Measurements from ENCODE around the gene FGG. TPM values are rescaled to one million over a fixed set of nuclear protein-coding genes. Genes with fewer than 3 reads are reported as not detected.

FGG gene
- total and polyA plus RNA-seq, 2 donors (not counting 1 experiment from before 2014, with no cell fraction given), result not detected

DNA sequence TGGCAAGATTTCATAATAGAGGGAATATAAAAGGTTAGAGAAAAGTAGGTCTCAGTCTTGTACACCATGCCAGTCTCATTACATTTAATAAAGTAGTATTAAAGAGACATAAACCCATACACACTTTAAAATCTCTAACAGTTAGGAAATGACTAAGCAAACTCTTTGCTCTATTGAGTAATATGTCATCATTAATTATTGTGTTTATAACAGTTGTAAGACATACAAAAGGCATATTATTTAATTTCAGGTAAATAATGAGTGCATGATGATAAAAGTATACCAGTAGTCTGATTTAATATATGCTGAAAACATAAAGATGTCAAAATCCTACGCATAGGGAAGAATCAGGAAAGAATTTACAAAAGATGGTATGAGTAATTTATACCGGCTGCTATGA, 31.0 kb upstream of the FGG start:
- peak in 1 of 2 donors; percentile 6 for DNase-seq (ENCODE audit: low read depth in 2 of 2)

GRCh38 chr4:154642373-154643009, 30.0 kb upstream of the FGG start:
- Histone ChIP-seq H3K36me3 (ENCODE audit: control insufficient read depth, insufficient read depth, low read length) (no peaks in the 10 kb centered on the region), H3K4me1 (ENCODE audit: control insufficient read depth, extremely low read depth, insufficient read depth, low read length) (no peaks in the 10 kb centered on the region), H3K27me3 (ENCODE audit: control insufficient read depth, insufficient read depth, low read length) (no peaks in the 10 kb centered on the region), H3K4me2 (ENCODE audit: extremely low read depth, insufficient read depth, low read length) (no peak overlapping the region), H3K9ac (ENCODE audit: insufficient read depth, low read length) (no peak overlapping the region), H3K79me2 (ENCODE audit: control insufficient read depth, insufficient read depth, low read length) (no peaks in the 10 kb centered on the region), H3K4me3 (replicated peaks in 1 of 4; ENCODE audit: control extremely low read depth in 1 of 4, insufficient read depth in 1 of 4, low read depth in 3 of 4, low read length in 4 of 4) (no peak overlapping the region), H3K27ac (ENCODE audit: insufficient read depth, low read length) (no peak overlapping the region), H4K20me1 (ENCODE audit: control insufficient read depth, extremely low read depth, insufficient read depth, low read length) (no peaks in the 10 kb centered on the region), H2AFZ (ENCODE audit: low read length) (no peak overlapping the region), H3K9me3 (ENCODE audit: control insufficient read depth, insufficient read depth, low read depth, low read length) (no peaks in the 10 kb centered on the region)
- TF ChIP-seq EZH2 (IDR thresholded peaks at IDR 0.05; ENCODE audit: low read length, missing control alignments), result no peak
- TF ChIP-seq, protein P1, sequence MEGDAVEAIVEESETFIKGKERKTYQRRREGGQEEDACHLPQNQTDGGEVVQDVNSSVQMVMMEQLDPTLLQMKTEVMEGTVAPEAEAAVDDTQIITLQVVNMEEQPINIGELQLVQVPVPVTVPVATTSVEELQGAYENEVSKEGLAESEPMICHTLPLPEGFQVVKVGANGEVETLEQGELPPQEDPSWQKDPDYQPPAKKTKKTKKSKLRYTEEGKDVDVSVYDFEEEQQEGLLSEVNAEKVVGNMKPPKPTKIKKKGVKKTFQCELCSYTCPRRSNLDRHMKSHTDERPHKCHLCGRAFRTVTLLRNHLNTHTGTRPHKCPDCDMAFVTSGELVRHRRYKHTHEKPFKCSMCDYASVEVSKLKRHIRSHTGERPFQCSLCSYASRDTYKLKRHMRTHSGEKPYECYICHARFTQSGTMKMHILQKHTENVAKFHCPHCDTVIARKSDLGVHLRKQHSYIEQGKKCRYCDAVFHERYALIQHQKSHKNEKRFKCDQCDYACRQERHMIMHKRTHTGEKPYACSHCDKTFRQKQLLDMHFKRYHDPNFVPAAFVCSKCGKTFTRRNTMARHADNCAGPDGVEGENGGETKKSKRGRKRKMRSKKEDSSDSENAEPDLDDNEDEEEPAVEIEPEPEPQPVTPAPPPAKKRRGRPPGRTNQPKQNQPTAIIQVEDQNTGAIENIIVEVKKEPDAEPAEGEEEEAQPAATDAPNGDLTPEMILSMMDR (conservative IDR thresholded peaks at IDR 0.05 in 1 of 2, IDR thresholded peaks at IDR 0.05 in 1 of 2; ENCODE audit: low read depth in 1 of 2, low read length in 2 of 2), result no peak
- no peak for DNase-seq (ENCODE audit: low read depth in 2 of 2)

More for the DNA sequence above, 31.0 kb upstream of the FGG start:
- no peak overlapping the region for H3K4me3 ChIP-seq (replicated peaks in 1 of 4; ENCODE audit: control extremely low read depth in 1 of 4, insufficient read depth in 1 of 4, low read depth in 3 of 4, low read length in 4 of 4)
- H3K27me3 ChIP-seq (ENCODE audit: control insufficient read depth, insufficient read depth, low read length), result no peaks in the 10 kb centered on the region
- no peak for TF ChIP-seq EZH2 (IDR thresholded peaks at IDR 0.05; ENCODE audit: low read length, missing control alignments)
- TF ChIP-seq, protein P1 (conservative IDR thresholded peaks at IDR 0.05 in 1 of 2, IDR thresholded peaks at IDR 0.05 in 1 of 2; ENCODE audit: low read depth in 1 of 2, low read length in 2 of 2), result no peak
- H3K9me3 ChIP-seq (ENCODE audit: control insufficient read depth, insufficient read depth, low read depth, low read length), result no peaks in the 10 kb centered on the region
- H3K79me2 ChIP-seq (ENCODE audit: control insufficient read depth, insufficient read depth, low read length), result no peaks in the 10 kb centered on the region
- no peaks in the 10 kb centered on the region for H3K36me3 ChIP-seq (ENCODE audit: control insufficient read depth, insufficient read depth, low read length)
- no peaks in the 10 kb centered on the region for H3K4me1 ChIP-seq (ENCODE audit: control insufficient read depth, extremely low read depth, insufficient read depth, low read length)
- H3K4me2 ChIP-seq (ENCODE audit: extremely low read depth, insufficient read depth, low read length), result no peak overlapping the region
- no peaks in the 10 kb centered on the region for H4K20me1 ChIP-seq (ENCODE audit: control insufficient read depth, extremely low read depth, insufficient read depth, low read length)
- no peak overlapping the region for H3K9ac ChIP-seq (ENCODE audit: insufficient read depth, low read length)
- H2AFZ ChIP-seq (ENCODE audit: low read length), result no peak overlapping the region
- H3K27ac ChIP-seq (ENCODE audit: insufficient read depth, low read length), result no peak overlapping the region

DNA sequence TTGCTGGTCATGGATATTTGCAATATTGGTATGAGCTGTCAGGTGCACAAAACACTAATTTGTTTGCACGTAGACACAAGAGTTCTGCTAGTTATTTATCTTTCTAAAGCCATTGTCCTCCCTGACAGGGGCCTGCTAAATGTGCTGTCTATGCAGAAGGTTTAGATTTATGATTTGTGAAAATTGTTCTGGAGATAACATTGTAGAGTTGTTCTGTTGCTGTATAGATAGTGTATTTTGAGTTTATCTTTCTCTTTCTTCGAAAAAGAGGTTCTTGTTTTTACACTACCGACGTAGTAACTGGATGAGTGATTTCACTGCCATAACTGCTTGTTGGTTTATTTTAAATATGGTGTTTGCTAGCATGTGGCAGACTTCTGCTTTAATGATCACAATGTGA, 28.5 kb upstream of the FGG start:
- DNase-seq (ENCODE audit: low read depth in 2 of 2), result no peak
- no peak overlapping the region for H2AFZ ChIP-seq (ENCODE audit: low read length)
- H3K27ac ChIP-seq (ENCODE audit: insufficient read depth, low read length), result no peak overlapping the region
- H3K9ac ChIP-seq (ENCODE audit: insufficient read depth, low read length), result no peak overlapping the region
- no peaks in the 10 kb centered on the region for H3K4me1 ChIP-seq (ENCODE audit: control insufficient read depth, extremely low read depth, insufficient read depth, low read length)
- H3K4me3 ChIP-seq (replicated peaks in 1 of 4; ENCODE audit: control extremely low read depth in 1 of 4, insufficient read depth in 1 of 4, low read depth in 3 of 4, low read length in 4 of 4), result no peak overlapping the region
- TF ChIP-seq EZH2 (IDR thresholded peaks at IDR 0.05; ENCODE audit: low read length, missing control alignments), result no peak
- TF ChIP-seq, protein P1 (conservative IDR thresholded peaks at IDR 0.05 in 1 of 2, IDR thresholded peaks at IDR 0.05 in 1 of 2; ENCODE audit: low read depth in 1 of 2, low read length in 2 of 2), result no peak
- H4K20me1 ChIP-seq (ENCODE audit: control insufficient read depth, extremely low read depth, insufficient read depth, low read length), result no peaks in the 10 kb centered on the region
- H3K79me2 ChIP-seq (ENCODE audit: control insufficient read depth, insufficient read depth, low read length), result no peaks in the 10 kb centered on the region
- H3K36me3 ChIP-seq (ENCODE audit: control insufficient read depth, insufficient read depth, low read length), result no peaks in the 10 kb centered on the region
- H3K9me3 ChIP-seq (ENCODE audit: control insufficient read depth, insufficient read depth, low read depth, low read length), result no peaks in the 10 kb centered on the region
- H3K4me2 ChIP-seq (ENCODE audit: extremely low read depth, insufficient read depth, low read length), result no peak overlapping the region
- H3K27me3 ChIP-seq (ENCODE audit: control insufficient read depth, insufficient read depth, low read length), result no peaks in the 10 kb centered on the region

Measured in fibroblast of lung (primary cell).